HepG2 (cell line): Measurements from ENCODE around the gene SIVA1. TPM values are rescaled to one million over a fixed set of nuclear protein-coding genes. Genes with fewer than 3 reads are reported as not detected.

Source experiments
- BATF2 ChIP-seq: sonication (generic); formaldehyde crosslinking; IDR thresholded peaks from 2 replicates; pipeline ENCODE4 v1.8.0; 2022; ENCODE audit warnings: mild to moderate bottlenecking, missing genetic modification reagents, moderate library complexity
- CHD4 ChIP-seq: fragments of 200-600 bp; sonication (generic); IDR thresholded peaks from 2 replicates; pipeline ENCODE4 v1.7.0; 2017; ENCODE audit warnings: mild to moderate bottlenecking, low read length, borderline replicate concordance
- MBD4 ChIP-seq: IDR thresholded peaks from 2 replicates; pipeline ENCODE4 v1.6.1; 2012; ENCODE audit warnings: low read length, inconsistent platforms, borderline replicate concordance
- MTF2 ChIP-seq: sonication (generic); formaldehyde crosslinking; IDR thresholded peaks from 2 replicates; pipeline ENCODE4 v1.5.0; 2020; ENCODE audit warnings: missing genetic modification reagents, borderline replicate concordance
- MXD4 ChIP-seq: IDR thresholded peaks from 2 replicates; pipeline ENCODE4 v1.6.1; 2016; ENCODE audit warnings: mild to moderate bottlenecking, missing biosample characterization, missing genetic modification reagents
- YEATS2 ChIP-seq: sonication (generic); formaldehyde crosslinking; IDR thresholded peaks from 2 replicates; pipeline ENCODE4 v1.4.0; 2020; ENCODE audit warnings: missing genetic modification reagents, borderline replicate concordance
- YY1 ChIP-seq: IDR thresholded peaks from 2 replicates; pipeline ENCODE4 v1.6.1; 2011; ENCODE audit warnings: low read length, low read depth, moderate library complexity, mild to moderate bottlenecking; ENCODE audit not compliant: insufficient read depth, insufficient replicate concordance
- ZNF124 ChIP-seq: sonication (generic); formaldehyde crosslinking; IDR thresholded peaks from 2 replicates; pipeline ENCODE4 v1.4.0; 2020; ENCODE audit warnings: missing genetic modification reagents
- ZNF136 ChIP-seq: sonication (generic); formaldehyde crosslinking; IDR thresholded peaks from 2 replicates; pipeline ENCODE4 v1.8.1; 2022; ENCODE audit warnings: low read depth, mild to moderate bottlenecking, moderate library complexity, missing genetic modification reagents
- ZNF225 ChIP-seq: sonication (generic); formaldehyde crosslinking; IDR thresholded peaks from 2 replicates; pipeline ENCODE4 v1.4.0; 2020; ENCODE audit warnings: mild to moderate bottlenecking, missing genetic modification reagents
- ZNF687 ChIP-seq: sonication (generic); formaldehyde crosslinking; IDR thresholded peaks from 2 replicates; pipeline ENCODE4 v1.5.1; 2020; ENCODE audit warnings: mild to moderate bottlenecking, missing genetic modification reagents, moderate library complexity
- ZNF7 ChIP-seq: IDR thresholded peaks from 2 replicates; pipeline ENCODE4 v1.6.1; 2016; ENCODE audit warnings: missing biosample characterization, missing genetic modification reagents
- ZSCAN22 ChIP-seq: sonication (generic); formaldehyde crosslinking; IDR thresholded peaks from 2 replicates; pipeline ENCODE4 v1.4.0; 2020; ENCODE audit warnings: mild to moderate bottlenecking, missing genetic modification reagents
- ZSCAN25 ChIP-seq: sonication (generic); formaldehyde crosslinking; IDR thresholded peaks from 2 replicates; pipeline ENCODE4 v1.8.0; 2022; ENCODE audit warnings: mild to moderate bottlenecking, missing genetic modification reagents
- polyA plus RNA-seq, 8 experiments: library from polyadenylated mRNA; depleted of rRNA in 3 of 8; stranded (reverse) in 7 of 8; unstranded in 1 of 8; fragments of >200 nt; fragmentation: Illumina TruSeq in 4 of 8; extraction: Trizol in 4 of 8; gene quantifications; 2 replicates each; pipeline versions ENCODE4 v1.2.1 to v1.2.3, GENCODE V29; 2011 to 2016; ENCODE audit warnings: low read depth in 4 of 8, missing spikeins in 1 of 8, mixed read lengths in 1 of 8; ENCODE audit not compliant: insufficient read depth in 1 of 8
- total RNA-seq, 5 experiments: library from RNA; depleted of rRNA; stranded (reverse); fragments of >200 nt; fragmentation: Illumina TruSeq; extraction: Trizol; gene quantifications; 2 replicates each; pipeline ENCODE4 v1.2.3, GENCODE V29; 2016; ENCODE audit warnings: low read depth in 1 of 5
- TF ChIP-seq, protein P1 (sequence below): IDR thresholded peaks from 2 replicates; pipeline ENCODE4 v1.6.1; 2016; ENCODE audit warnings: low read depth
- TF ChIP-seq, protein P2 (sequence below): sonication (generic); formaldehyde crosslinking; IDR thresholded peaks from 2 replicates; pipeline ENCODE4 v1.9.0; 2022; ENCODE audit warnings: missing genetic modification reagents, mild to moderate bottlenecking, borderline replicate concordance
- TF ChIP-seq, protein P3 (sequence below): sonication (generic); formaldehyde crosslinking; IDR thresholded peaks from 2 replicates; pipeline ENCODE4 v1.4.0; 2020; ENCODE audit warnings: missing genetic modification reagents

The SIVA1 gene
- total and polyA plus RNA-seq, 2 of the 13 experiments (the other 11 are each of a cell fraction or from before 2014, with no cell fraction given), result 123 to 186 TPM

- peak; percentile 83 for TF ChIP-seq ZSCAN25 (CRISPR knock-in tag)
- no peak for TF ChIP-seq MBD4
- TF ChIP-seq MTF2 (CRISPR knock-in tag), result no peak
- TF ChIP-seq ZNF136 (CRISPR knock-in tag), result 0 out of 2 replicates have a peak, but pooled peaks have one; percentile 55
- TF ChIP-seq, protein P1, sequence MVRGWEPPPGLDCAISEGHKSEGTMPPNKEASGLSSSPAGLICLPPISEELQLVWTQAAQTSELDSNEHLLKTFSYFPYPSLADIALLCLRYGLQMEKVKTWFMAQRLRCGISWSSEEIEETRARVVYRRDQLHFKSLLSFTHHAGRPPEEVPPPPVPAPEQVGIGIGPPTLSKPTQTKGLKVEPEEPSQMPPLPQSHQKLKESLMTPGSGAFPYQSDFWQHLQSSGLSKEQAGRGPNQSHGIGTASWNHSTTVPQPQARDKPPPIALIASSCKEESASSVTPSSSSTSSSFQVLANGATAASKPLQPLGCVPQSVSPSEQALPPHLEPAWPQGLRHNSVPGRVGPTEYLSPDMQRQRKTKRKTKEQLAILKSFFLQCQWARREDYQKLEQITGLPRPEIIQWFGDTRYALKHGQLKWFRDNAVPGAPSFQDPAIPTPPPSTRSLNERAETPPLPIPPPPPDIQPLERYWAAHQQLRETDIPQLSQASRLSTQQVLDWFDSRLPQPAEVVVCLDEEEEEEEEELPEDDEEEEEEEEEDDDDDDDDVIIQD (CRISPR knock-in tag), result no peak
- TF ChIP-seq YY1, result peak; percentile 66
- TF ChIP-seq ZNF687, result peak; percentile 96
- TF ChIP-seq BATF2 (CRISPR knock-in tag), result no peak; the same call in 1 of the 2 replicates
- 0 out of 2 replicates have a peak, but pooled peaks have one; percentile 79 for TF ChIP-seq MXD4 (CRISPR knock-in tag)
- TF ChIP-seq, protein P2, sequence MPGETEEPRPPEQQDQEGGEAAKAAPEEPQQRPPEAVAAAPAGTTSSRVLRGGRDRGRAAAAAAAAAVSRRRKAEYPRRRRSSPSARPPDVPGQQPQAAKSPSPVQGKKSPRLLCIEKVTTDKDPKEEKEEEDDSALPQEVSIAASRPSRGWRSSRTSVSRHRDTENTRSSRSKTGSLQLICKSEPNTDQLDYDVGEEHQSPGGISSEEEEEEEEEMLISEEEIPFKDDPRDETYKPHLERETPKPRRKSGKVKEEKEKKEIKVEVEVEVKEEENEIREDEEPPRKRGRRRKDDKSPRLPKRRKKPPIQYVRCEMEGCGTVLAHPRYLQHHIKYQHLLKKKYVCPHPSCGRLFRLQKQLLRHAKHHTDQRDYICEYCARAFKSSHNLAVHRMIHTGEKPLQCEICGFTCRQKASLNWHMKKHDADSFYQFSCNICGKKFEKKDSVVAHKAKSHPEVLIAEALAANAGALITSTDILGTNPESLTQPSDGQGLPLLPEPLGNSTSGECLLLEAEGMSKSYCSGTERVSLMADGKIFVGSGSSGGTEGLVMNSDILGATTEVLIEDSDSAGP (CRISPR knock-in tag), result peak; percentile 58
- TF ChIP-seq, protein P3, sequence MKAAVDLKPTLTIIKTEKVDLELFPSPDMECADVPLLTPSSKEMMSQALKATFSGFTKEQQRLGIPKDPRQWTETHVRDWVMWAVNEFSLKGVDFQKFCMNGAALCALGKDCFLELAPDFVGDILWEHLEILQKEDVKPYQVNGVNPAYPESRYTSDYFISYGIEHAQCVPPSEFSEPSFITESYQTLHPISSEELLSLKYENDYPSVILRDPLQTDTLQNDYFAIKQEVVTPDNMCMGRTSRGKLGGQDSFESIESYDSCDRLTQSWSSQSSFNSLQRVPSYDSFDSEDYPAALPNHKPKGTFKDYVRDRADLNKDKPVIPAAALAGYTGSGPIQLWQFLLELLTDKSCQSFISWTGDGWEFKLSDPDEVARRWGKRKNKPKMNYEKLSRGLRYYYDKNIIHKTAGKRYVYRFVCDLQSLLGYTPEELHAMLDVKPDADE (CRISPR knock-in tag), result no peak
- peak; percentile 45; the same call in 1 of the 2 replicates for TF ChIP-seq CHD4
- TF ChIP-seq ZNF7 (CRISPR knock-in tag), result no peak
- peak; percentile 82; the same call in 1 of the 2 replicates for TF ChIP-seq ZNF124 (CRISPR knock-in tag)
- no peak for TF ChIP-seq ZSCAN22 (CRISPR knock-in tag)
- peak; percentile 67; the same call in 1 of the 2 replicates for TF ChIP-seq YEATS2 (CRISPR knock-in tag)
- peak; percentile 92; the same call in 1 of the 2 replicates for TF ChIP-seq ZNF225
These were observed 16.9 kb upstream of the SIVA1 start (continued) for GRCh38 chr14:104735830-104736642.
